A549 (cell line): ENCODE measurements around the gene FUNDC1. TPM values are rescaled to one million over a fixed set of nuclear protein-coding genes. Genes with fewer than 3 reads are reported as not detected.
A peak's percentile ranks its signal among the peaks of the same experiment; 100 is the strongest.

Experiments
- ATAC-seq, 2 experiments: fragments of 200-7000 bp in 1 of 2; fragments of >200 bp in 1 of 2; cut with Nextera tagmentation in 1 of 2; cut with Tn5 transposase in 1 of 2; 3 replicates each; pipeline versions ENCODE4 v1.8.0 to v1.9.1; 2018 to 2020; ENCODE audit warnings: mild to moderate bottlenecking in 1 of 2, moderate library complexity in 1 of 2
- CTCF ChIA-PET: fragments of 300-600 bp; sonication (Branson Sonifier 250); formaldehyde crosslinking; extraction: SDS; loops from one replicate; lab custom pipeline; 2021; ENCODE audit warnings: antibody characterized with exemption, inconsistent platforms; lab: Yijun Ruan, JAX
- POLR2A ChIA-PET: fragments of 350-600 bp; formaldehyde crosslinking; extraction: SDS; loops from one replicate; lab custom pipeline; 2021; ENCODE audit warnings: antibody characterized with exemption, inconsistent platforms; lab: Yijun Ruan, JAX
- DNase-seq, 2 experiments: peaks; one replicate each; pipeline versions ENCODE4 v3.0.0 to v3.0.0-alpha.2; 2011 to 2016; ENCODE audit warnings: low read depth in 1 of 2, low spot score in 1 of 2
- FAIRE-seq: peaks from 2 replicates; lab custom pipeline; 2011; peaks lifted over from hg19 to GRCh38; lab: Jason Lieb, UNC
- H3K27ac ChIP-seq, 2 experiments: fragments of >200 bp; sonication (Bioruptor Twin); formaldehyde crosslinking; 3 replicates each; pipeline ENCODE4 v1.5.1; 2016 to 2017
- H3K4me1 ChIP-seq: fragments of >200 bp; sonication (Bioruptor Twin); formaldehyde crosslinking; 3 replicates; pipeline ENCODE4 v1.6.1; 2016
- H3K4me2 ChIP-seq: fragments of >200 bp; sonication (Bioruptor Twin); formaldehyde crosslinking; 3 replicates; pipeline ENCODE4 v1.6.1; 2016
- H3K4me3 ChIP-seq: fragments of >200 bp; sonication (Bioruptor Twin); formaldehyde crosslinking; 3 replicates; pipeline ENCODE4 v1.5.1; 2016
- H3K9me3 ChIP-seq: fragments of >200 bp; sonication (Bioruptor Twin); formaldehyde crosslinking; 3 replicates; pipeline ENCODE4 v1.6.1; 2016
- BCL3 ChIP-seq: fragments of >200 bp; sonication (Bioruptor Twin); formaldehyde crosslinking; IDR thresholded peaks from 3 replicates; pipeline ENCODE4 v1.6.1; 2016
- CEBPB ChIP-seq, 2 experiments: fragments of >200 bp in 1 of 2; sonication (Bioruptor Twin) in 1 of 2; formaldehyde crosslinking in 1 of 2; IDR thresholded peaks; 2 replicates each; pipeline ENCODE4 v1.6.1; 2012 to 2016
- CHD2 ChIP-seq: fragments of 150-350 bp; IDR thresholded peaks from 2 replicates; pipeline ENCODE4 v1.6.1; 2014; ENCODE audit warnings: low read length; ENCODE audit not compliant: partially characterized antibody
- ESRRA ChIP-seq: fragments of 150-350 bp; IDR thresholded peaks from 2 replicates; pipeline ENCODE4 v1.6.1; 2014; ENCODE audit warnings: mild to moderate bottlenecking, low read length, borderline replicate concordance
- FOSB ChIP-seq: fragments of 250-450 bp; sonication (Bioruptor Pico); IDR thresholded peaks from 2 replicates; pipeline ENCODE4 v1.5.0; 2020; ENCODE audit warnings: mild to moderate bottlenecking, moderate library complexity
- FOXS1 ChIP-seq: fragments of 250-450 bp; sonication (Bioruptor Pico); IDR thresholded peaks from 2 replicates; pipeline ENCODE4 v1.5.0; 2020; ENCODE audit warnings: mild to moderate bottlenecking, moderate library complexity
- HEYL ChIP-seq: fragments of 250-450 bp; sonication (Bioruptor Pico); IDR thresholded peaks from 2 replicates; pipeline ENCODE4 v1.8.0; 2021; ENCODE audit warnings: mild to moderate bottlenecking, moderate library complexity
- HMGXB4 ChIP-seq: fragments of 250-450 bp; sonication (Bioruptor Pico); IDR thresholded peaks from 2 replicates; pipeline ENCODE4 v1.5.0; 2021; ENCODE audit warnings: mild to moderate bottlenecking, moderate library complexity, borderline replicate concordance
- HOXB13 ChIP-seq: fragments of 250-450 bp; sonication (Bioruptor Pico); IDR thresholded peaks from 2 replicates; pipeline ENCODE4 v1.5.0; 2020; ENCODE audit warnings: low read depth, mild to moderate bottlenecking, moderate library complexity
- HOXB5 ChIP-seq: fragments of 250-450 bp; sonication (Bioruptor Pico); IDR thresholded peaks from 2 replicates; pipeline ENCODE4 v1.5.0; 2020; ENCODE audit warnings: mild to moderate bottlenecking, moderate library complexity
- JUN ChIP-seq, 2 experiments: fragments of >200 bp; sonication (Bioruptor Twin); formaldehyde crosslinking; IDR thresholded peaks; 2 replicates in 1 of 2; 3 replicates in 1 of 2; pipeline ENCODE4 v1.6.1; 2016 to 2017
- JUNB ChIP-seq: fragments of >200 bp; sonication (Bioruptor Twin); formaldehyde crosslinking; IDR thresholded peaks from 2 replicates; pipeline ENCODE4 v1.6.1; 2016
- MYC ChIP-seq: IDR thresholded peaks from 2 replicates; pipeline ENCODE4 v1.6.1; 2012; ENCODE audit warnings: mild to moderate bottlenecking, inconsistent platforms, low read length, improper control_type of control experiment, borderline replicate concordance
- PBX3 ChIP-seq: IDR thresholded peaks from 2 replicates; pipeline ENCODE4 v1.6.1; 2012
- PHF8 ChIP-seq: fragments of 200-600 bp; sonication (generic); IDR thresholded peaks from 2 replicates; pipeline ENCODE4 v1.6.1; 2016; ENCODE audit warnings: low read depth, mild to moderate bottlenecking, antibody characterized with exemption, moderate library complexity, borderline replicate concordance
- POLR2A ChIP-seq: IDR thresholded peaks from 2 replicates; pipeline ENCODE4 v1.6.1; 2012; ENCODE audit warnings: mild to moderate bottlenecking, low read length
- RAD21 ChIP-seq, 2 experiments: fragments of >200 bp in 1 of 2; sonication (Bioruptor Twin) in 1 of 2; formaldehyde crosslinking in 1 of 2; IDR thresholded peaks in 1 of 2; conservative IDR thresholded peaks in 1 of 2; 2 replicates in 1 of 2; 3 replicates in 1 of 2; pipeline ENCODE4 v1.6.1; 2012 to 2018; ENCODE audit warnings: inconsistent platforms in 1 of 2
- RARB ChIP-seq: fragments of 250-450 bp; sonication (Bioruptor Pico); IDR thresholded peaks from 2 replicates; pipeline ENCODE4 v1.8.0; 2021; ENCODE audit warnings: mild to moderate bottlenecking, moderate library complexity
- RCOR1 ChIP-seq: fragments of 150-350 bp; IDR thresholded peaks from 2 replicates; pipeline ENCODE4 v1.6.1; 2014; ENCODE audit warnings: antibody characterized with exemption, low read length, low read depth
- RNF2 ChIP-seq: fragments of 200-600 bp; sonication (generic); IDR thresholded peaks from 2 replicates; pipeline ENCODE4 v1.6.1; 2016; ENCODE audit warnings: low read depth, mild to moderate bottlenecking, antibody characterized with exemption, moderate library complexity, borderline replicate concordance
- SMC3 ChIP-seq: fragments of >200 bp; sonication (Bioruptor Twin); formaldehyde crosslinking; IDR thresholded peaks from 3 replicates; pipeline ENCODE4 v1.6.1; 2018; ENCODE audit warnings: inconsistent platforms
- ZFP36 ChIP-seq: fragments of 450-650 bp; IDR thresholded peaks from 2 replicates; pipeline ENCODE4 v1.6.1; 2014; ENCODE audit warnings: borderline replicate concordance; ENCODE audit not compliant: partially characterized antibody
- ZSCAN20 ChIP-seq: fragments of 250-450 bp; sonication (Bioruptor Pico); IDR thresholded peaks from 2 replicates; pipeline ENCODE4 v1.8.0; 2022; ENCODE audit warnings: mild to moderate bottlenecking, moderate library complexity
- WGBS: methylation state at CpG from one replicate; pipeline ENCODE4 v1.1.6; 2017; ENCODE audit errors: missing lambda C conversion rate; 5-methylcytosine and 5-hydroxymethylcytosine counted together
- polyA minus RNA-seq: library from RNA; depleted of rRNA, polyadenylated mRNA; stranded (reverse); fragments of >200 nt; gene quantifications from 2 replicates; pipeline ENCODE4 v1.2.3, GENCODE V29; 2011; rRNA and poly(A)+ RNA removed
- polyA plus RNA-seq, 4 experiments: library from polyadenylated mRNA; depleted of rRNA in 3 of 4; stranded (reverse); fragments of >200 nt; fragmentation: RNase III in 1 of 4; extraction: RNeasy Plus Mini Kit Qiagen cat#74134 plus additional on column Dnase treatment in 1 of 4; gene quantifications; 2 replicates in 3 of 4; 3 replicates in 1 of 4; pipeline ENCODE4 v1.2.3, GENCODE V29; 2011 to 2017
- TF ChIP-seq, protein P1 (sequence below): fragments of >200 bp; sonication (Bioruptor Twin); formaldehyde crosslinking; IDR thresholded peaks from 2 replicates; pipeline ENCODE4 v1.6.1; 2016
- TF ChIP-seq, protein P2 (sequence below): IDR thresholded peaks from 2 replicates; pipeline ENCODE4 v1.6.1; 2012
- TF ChIP-seq, protein P3 (sequence below): fragments of >200 bp; sonication (Bioruptor Twin); formaldehyde crosslinking; IDR thresholded peaks from 3 replicates; pipeline ENCODE4 v1.5.1; 2016
- TF ChIP-seq, protein P4 (sequence below): fragments of 200-600 bp; sonication (generic); IDR thresholded peaks from 2 replicates; pipeline ENCODE4 v1.6.1; 2016; ENCODE audit warnings: antibody characterized with exemption, mild to moderate bottlenecking, moderate library complexity

Gene FUNDC1, protein sequence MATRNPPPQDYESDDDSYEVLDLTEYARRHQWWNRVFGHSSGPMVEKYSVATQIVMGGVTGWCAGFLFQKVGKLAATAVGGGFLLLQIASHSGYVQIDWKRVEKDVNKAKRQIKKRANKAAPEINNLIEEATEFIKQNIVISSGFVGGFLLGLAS
- polyA plus RNA-seq (2011; rRNA removed): 32.7 and 37.6 TPM in 2 replicates
- 14.3 and 15.7 TPM in 2 replicates for polyA plus RNA-seq (2012; cell fraction: cytosol; rRNA removed)
- polyA plus RNA-seq (2012; cell fraction: nucleus; rRNA removed): 2.9 and 5.8 TPM in 2 replicates
- polyA plus RNA-seq (2017; fragmentation: RNase III; extraction: RNeasy Plus Mini Kit Qiagen cat#74134 plus additional on column Dnase treatment): 37.4 to 39.6 TPM (median 38.8 TPM) in 3 replicates
- 3.6 and 3.8 TPM in 2 replicates for polyA minus RNA-seq

GRCh38 chrX:44542567-44543325 lies at the start of gene FUNDC1:
Gene FUNDC1, minus strand, starts transcription at chrX:44542859. Its CDS starts 27 bp downstream, at chrX:44542832.
- 3% methylated on average over 24 of the region's 35 CpGs for WGBS
- Histone ChIP-seq H3K4me3 (peak within 1 kb of the TSS; percentile 62), H3K9me3 (no peaks in the 10 kb centered on the region), H3K27ac (peak within 1 kb of the TSS; percentile 92 to 96), H3K4me1 (peaks cover 14% of the 10 kb centered on the region; the same call in 2 of the 3 replicates), H3K4me2 (peak within 1 kb of the TSS; percentile 86)
- FAIRE-seq (peak; percentile 97), ATAC-seq (peak; percentile 98 to 99), DNase-seq (peak; percentile 79 to 97)
- ChIA-PET CTCF (interaction anchor here (1.0 to 1.3 kb wide), 2 partner anchors 10 kb away, joined by 3 read pairs; no protein-coding TSS in a partner anchor), POLR2A (interaction anchor here (0.7 to 1.9 kb wide), 4 partner anchors 10 to 330 kb away, joined by 4 to 8 read pairs (median 6); partner anchors contain the start of gene KDM6A)
- TF ChIP-seq BCL3 (0 out of 3 replicates have a peak, but pooled peaks have one; percentile 25), ESRRA (no peak), RCOR1 (no peak), CEBPB (IDR thresholded peaks at IDR 0.05) (no peak), HOXB5 (CRISPR knock-in tag) (no peak), ZFP36 (no peak), PHF8 (peak; percentile 44), RNF2 (no peak), FOXS1 (CRISPR knock-in tag) (no peak), RAD21 (conservative IDR thresholded peaks at IDR 0.05 in 1 of 2, IDR thresholded peaks at IDR 0.05 in 1 of 2) (peak; percentile 32 to 50; a peak in 3 of 5 replicates), JUNB (no peak), ZSCAN20 (CRISPR knock-in tag) (no peak), MYC (no peak), SMC3 (peak; percentile 45), FOSB (no peak), RARB (CRISPR knock-in tag) (no peak), CHD2 (peak; percentile 79), HEYL (no peak), JUN (IDR thresholded peaks at IDR 0.05) (peak; percentile 35 to 66; a peak in 1 of 5 replicates), PBX3 (no peak), HOXB13 (CRISPR knock-in tag) (no peak), HMGXB4 (CRISPR knock-in tag) (no peak), POLR2A (peak; percentile 34)
- TF ChIP-seq, protein P1, sequence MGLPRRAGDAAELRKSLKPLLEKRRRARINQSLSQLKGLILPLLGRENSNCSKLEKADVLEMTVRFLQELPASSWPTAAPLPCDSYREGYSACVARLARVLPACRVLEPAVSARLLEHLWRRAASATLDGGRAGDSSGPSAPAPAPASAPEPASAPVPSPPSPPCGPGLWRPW: no peak
- TF ChIP-seq, protein P2, sequence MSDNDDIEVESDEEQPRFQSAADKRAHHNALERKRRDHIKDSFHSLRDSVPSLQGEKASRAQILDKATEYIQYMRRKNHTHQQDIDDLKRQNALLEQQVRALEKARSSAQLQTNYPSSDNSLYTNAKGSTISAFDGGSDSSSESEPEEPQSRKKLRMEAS: no peak
- TF ChIP-seq, protein P3, sequence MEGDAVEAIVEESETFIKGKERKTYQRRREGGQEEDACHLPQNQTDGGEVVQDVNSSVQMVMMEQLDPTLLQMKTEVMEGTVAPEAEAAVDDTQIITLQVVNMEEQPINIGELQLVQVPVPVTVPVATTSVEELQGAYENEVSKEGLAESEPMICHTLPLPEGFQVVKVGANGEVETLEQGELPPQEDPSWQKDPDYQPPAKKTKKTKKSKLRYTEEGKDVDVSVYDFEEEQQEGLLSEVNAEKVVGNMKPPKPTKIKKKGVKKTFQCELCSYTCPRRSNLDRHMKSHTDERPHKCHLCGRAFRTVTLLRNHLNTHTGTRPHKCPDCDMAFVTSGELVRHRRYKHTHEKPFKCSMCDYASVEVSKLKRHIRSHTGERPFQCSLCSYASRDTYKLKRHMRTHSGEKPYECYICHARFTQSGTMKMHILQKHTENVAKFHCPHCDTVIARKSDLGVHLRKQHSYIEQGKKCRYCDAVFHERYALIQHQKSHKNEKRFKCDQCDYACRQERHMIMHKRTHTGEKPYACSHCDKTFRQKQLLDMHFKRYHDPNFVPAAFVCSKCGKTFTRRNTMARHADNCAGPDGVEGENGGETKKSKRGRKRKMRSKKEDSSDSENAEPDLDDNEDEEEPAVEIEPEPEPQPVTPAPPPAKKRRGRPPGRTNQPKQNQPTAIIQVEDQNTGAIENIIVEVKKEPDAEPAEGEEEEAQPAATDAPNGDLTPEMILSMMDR: peak; percentile 32; the same call in 2 of the 3 replicates
- TF ChIP-seq, protein P4, sequence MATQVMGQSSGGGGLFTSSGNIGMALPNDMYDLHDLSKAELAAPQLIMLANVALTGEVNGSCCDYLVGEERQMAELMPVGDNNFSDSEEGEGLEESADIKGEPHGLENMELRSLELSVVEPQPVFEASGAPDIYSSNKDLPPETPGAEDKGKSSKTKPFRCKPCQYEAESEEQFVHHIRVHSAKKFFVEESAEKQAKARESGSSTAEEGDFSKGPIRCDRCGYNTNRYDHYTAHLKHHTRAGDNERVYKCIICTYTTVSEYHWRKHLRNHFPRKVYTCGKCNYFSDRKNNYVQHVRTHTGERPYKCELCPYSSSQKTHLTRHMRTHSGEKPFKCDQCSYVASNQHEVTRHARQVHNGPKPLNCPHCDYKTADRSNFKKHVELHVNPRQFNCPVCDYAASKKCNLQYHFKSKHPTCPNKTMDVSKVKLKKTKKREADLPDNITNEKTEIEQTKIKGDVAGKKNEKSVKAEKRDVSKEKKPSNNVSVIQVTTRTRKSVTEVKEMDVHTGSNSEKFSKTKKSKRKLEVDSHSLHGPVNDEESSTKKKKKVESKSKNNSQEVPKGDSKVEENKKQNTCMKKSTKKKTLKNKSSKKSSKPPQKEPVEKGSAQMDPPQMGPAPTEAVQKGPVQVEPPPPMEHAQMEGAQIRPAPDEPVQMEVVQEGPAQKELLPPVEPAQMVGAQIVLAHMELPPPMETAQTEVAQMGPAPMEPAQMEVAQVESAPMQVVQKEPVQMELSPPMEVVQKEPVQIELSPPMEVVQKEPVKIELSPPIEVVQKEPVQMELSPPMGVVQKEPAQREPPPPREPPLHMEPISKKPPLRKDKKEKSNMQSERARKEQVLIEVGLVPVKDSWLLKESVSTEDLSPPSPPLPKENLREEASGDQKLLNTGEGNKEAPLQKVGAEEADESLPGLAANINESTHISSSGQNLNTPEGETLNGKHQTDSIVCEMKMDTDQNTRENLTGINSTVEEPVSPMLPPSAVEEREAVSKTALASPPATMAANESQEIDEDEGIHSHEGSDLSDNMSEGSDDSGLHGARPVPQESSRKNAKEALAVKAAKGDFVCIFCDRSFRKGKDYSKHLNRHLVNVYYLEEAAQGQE: peak; percentile 67
